Embryonic facial prominence (tissue), 1 donor: ENCODE measurements around the gene HECTD4.
"Not testable (repeated sequence)": the region's sequence is repeated elsewhere in the genome, so short reads cannot be mapped to it uniquely, and the experiment has no call there.

Experiments
- DNase-seq: peaks from one replicate; pipeline ENCODE4 v3.0.0-alpha.2; 2016; ENCODE audit errors: extremely low spot score

Gene HECTD4

GRCh38 chr12:112275207-112275606 is 107.0 kb downstream of the HECTD4 start:
- no peak for DNase-seq

GRCh38 chr12:112270673-112271072 is 111.6 kb downstream of the HECTD4 start:
- DNase-seq: no peak

DNA sequence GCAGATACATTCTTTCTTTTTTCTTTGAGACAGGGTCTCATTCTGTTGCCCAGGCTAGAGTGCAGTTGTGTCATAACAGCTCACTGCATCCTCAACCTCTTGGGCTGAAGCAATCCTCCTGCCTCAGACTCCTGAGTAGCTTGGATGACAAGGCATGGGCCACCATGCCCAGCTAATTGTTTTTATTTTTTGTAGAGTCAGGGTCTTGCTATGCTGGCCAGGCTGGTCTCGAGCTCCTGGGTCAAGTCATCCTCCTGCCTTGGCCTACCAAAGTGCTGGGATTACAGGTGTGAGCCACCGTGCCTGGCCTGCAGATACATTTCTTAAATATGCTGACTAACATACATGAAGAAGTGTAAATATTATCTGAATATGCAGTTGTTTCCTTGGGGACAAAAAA is 115.8 kb downstream of the HECTD4 start:
- DNase-seq: no peak

- DNase-seq: no peak
These were observed 120.7 kb downstream of the HECTD4 start for GRCh38 chr12:112261559-112261958.

- no peak for DNase-seq
These were observed 123.3 kb downstream of the HECTD4 start for GRCh38 chr12:112258926-112259325.

- no peak for DNase-seq
These were observed 125.5 kb downstream of the HECTD4 start for GRCh38 chr12:112256780-112257179.

DNA sequence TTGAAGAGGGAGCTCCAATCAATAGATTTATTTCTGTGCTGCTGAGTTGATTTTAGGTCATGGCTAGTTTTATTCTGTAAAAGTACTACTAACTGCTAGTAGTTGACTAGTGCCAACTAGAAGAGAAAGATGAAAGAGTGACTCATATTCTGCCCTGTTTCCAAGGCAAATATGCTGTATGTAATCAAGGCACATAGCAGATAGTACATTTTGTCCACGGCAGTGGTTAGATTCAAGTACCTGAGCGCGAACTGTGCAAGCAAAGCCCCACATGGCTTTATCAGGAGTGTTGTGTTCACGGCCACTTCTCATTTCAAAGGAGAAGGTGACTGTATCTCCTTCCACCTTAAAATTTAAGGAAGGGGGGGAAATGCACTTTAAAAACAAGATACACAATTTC is 130.0 kb downstream of the HECTD4 start:
- DNase-seq: no peak

DNA sequence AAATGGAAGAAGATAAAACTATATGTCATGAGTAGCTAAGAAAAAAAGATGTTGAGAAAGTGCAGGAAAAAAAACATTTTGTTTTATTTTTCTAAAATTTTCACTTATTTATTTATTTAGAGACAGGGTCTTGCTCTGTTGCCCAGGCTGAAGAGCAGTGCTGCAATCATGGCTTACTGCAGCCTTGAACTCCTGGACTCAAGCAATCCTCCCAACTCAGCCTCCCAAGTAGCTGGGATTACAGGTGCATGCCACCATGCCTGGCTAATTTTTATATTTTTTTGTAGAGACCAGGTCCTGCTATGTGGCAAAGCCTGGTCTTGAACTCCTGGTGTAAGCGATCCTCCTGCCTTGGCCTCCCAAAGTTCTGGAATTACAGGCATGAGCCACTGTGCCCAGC is 137.3 kb downstream of the HECTD4 start:
- DNase-seq: not testable (repeated sequence)

DNA sequence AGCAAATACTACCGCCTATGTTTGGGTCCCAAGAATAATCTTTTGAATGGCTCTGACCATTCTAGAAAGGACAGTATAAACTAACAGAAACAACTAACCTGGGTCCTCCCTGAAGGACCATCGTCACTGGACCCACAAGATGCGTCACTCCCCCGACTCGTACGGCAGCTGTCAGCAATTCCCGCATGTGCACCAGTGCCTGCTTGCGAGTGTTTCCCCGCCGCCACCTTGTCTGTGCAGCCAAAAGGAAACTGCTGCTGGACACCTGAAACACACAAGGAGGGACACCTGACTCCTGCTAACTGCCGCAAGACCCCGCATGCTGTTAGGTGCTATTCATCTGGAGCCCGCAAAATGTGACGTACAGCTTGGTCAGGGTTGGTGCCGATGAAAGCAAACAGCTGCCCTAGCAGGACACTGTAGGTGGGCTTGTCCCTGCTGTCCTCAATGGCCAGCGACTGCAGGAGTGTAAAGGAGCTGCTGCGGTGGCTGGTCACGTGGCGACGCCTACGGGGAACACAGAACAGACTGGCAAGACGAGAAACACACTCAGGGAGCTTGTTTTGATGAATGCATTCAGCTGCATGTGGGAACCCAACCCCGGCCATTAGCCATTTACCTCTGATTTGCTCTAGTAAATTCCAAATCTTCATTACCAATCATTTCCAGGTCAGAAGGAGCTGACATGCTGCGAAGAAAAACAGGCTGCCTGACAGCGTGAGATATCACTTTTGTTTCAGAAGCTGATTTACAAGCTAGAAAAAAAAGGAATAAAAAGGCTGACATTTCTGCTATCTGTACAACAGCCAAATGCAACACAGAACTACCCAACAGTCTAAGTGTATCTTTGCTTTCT is 138.7 kb downstream of the HECTD4 start:
- no peak for DNase-seq

- no peak for DNase-seq
These were observed 141.1 kb downstream of the HECTD4 start for GRCh38 chr12:112241176-112241575.

DNA sequence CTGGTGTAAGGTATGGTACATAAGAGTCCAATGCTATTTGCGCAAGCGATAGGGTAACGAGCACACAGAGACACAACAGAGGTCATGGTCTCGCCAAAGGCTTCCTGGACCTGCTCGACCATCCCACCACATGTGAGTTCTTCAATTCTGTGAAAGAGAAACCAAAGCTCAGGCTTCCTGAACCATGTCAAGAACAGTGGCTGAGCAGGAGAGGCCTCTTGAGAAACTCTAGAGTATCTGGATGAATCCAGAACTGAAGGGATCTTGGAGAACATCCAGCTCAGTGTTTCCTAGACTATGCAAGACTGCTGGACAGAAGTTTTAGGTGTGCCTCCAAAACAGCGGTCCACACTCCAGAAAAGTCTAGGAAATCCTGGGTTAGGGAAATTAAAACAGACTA is 142.3 kb downstream of the HECTD4 start:
- no peak for DNase-seq

- no peak for DNase-seq
These were observed 143.2 kb downstream of the HECTD4 start for GRCh38 chr12:112239020-112239419.

DNA sequence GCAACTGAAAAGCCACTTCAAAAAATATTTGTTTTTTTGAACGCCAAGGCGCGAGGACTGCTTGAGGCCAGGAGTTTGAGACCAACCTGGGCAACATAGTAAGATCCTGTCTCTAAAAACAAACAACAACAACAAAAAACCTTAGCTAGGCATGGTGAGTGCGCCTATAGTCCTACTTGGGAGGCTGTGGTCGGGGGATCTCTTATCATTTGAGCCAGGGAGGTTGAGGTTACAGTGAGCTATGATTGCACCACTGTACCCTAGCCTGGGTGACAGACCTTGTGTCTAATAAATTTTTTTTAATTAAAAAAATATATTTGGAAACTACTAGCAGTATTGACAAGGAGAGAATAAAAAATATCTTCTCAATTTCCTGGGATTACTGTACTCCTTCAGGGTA is 143.8 kb downstream of the HECTD4 start:
- no peak for DNase-seq

DNA sequence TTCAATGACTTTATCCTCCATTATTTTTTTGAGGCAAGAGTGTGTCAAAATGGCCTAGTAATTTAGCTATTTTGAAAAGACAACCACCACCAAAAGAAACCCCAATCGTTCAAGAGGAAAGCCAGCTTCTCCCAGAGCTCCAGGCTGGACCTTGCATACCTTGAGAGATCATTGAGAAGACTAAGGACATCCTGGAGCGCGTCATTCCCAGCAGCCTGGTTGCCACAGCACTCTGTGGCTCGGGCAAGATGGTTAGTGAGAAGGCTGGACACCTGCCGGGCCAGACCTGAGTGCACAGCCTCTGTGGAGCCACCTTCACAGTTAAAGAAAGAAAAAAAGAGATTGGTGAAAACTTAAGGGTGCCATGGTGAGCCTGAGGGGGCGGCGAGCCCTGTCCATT is 145.4 kb downstream of the HECTD4 start:
- no peak for DNase-seq

DNA sequence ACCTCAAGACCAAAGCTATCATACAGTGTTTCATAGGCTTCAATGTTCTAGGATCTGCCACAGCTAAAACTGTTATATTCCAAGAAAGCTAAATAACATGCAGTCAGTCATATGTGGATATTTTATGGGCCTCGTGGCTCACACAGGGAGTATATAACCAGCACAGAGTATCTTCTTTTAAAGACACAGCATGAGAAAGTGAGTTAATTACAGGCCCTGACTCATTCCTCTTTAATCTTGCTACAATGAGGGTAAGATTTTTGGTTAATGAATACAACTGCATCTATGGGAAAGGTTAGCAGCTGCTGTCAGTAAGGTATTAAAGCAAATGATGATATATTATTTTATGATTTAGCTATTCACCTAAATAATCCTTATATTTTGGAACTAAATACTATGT is 145.8 kb downstream of the HECTD4 start:
- no peak for DNase-seq

GRCh38 chr12:112234303-112234702 is 147.9 kb downstream of the HECTD4 start:
- no peak for DNase-seq

- DNase-seq: no peak
These were observed 149.0 kb downstream of the HECTD4 start for GRCh38 chr12:112233242-112233641.

GRCh38 chr12:112230136-112230535 is 152.1 kb downstream of the HECTD4 start:
- no peak for DNase-seq

- DNase-seq: no peak
These were observed 155.5 kb downstream of the HECTD4 start for GRCh38 chr12:112226768-112227167.

- not testable (repeated sequence) for DNase-seq
These were observed 161.6 kb downstream of the HECTD4 start for GRCh38 chr12:112220628-112221027.

DNA sequence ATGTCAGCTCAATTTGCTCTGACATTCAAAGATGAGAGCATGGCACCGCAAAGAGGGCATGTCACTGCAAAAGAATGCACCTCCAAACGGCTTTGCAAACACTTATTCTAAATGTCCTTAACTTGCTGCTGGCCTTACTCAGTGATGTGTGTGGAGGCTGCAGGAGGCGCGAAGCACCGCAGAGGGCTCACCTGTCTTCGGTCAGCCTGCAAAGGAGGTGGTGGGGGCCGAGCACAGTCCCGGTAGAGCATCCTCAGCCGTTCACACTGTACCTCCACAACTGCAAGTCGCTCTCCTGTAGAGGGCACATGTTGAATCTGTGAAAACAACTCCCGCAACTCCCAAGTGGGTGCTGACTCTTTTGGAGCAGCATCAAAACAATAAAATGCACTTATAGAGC is 163.0 kb downstream of the HECTD4 start:
- DNase-seq: no peak

- DNase-seq: no peak
These were observed 164.1 kb downstream of the HECTD4 start for GRCh38 chr12:112218150-112218549.

DNA sequence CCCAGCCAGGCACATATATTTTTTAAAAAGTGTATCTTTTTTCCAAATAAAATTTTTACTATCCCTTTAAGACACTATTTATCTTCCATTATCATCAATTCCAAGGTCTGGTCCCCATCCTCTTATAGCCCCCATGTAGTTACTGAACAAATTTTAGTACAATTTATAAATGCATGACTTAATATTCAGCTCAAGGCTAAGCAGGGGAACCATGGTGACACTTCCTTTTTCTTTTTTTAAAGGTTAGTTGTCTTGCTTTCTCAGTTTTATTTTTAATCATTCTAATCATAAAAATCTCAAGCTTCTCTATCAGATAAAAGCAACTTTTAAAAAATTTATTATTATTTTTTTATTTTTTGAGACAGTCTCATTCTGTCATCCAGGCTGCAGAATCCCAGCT is 164.6 kb downstream of the HECTD4 start:
- no peak for DNase-seq

DNA sequence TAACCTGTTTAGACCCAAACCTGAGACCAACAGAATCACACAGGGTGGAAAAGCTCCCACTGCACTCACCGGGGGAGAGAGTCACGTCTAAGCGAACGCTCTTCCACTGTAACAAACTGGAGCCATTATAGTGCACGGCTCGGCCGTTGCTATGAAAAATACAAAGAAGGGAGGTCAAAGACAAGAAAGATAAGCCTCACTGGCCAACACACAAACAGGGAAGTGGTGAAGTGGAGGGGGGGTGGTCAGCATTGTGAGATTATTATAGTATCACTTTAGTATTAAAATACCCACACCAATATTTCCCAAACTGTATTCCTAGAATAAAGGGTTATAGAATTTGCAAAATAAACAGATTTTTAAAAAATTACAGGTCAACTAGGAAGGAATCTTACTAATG is 166.0 kb downstream of the HECTD4 start:
- DNase-seq: no peak
